GM19324 (cell line): Measurements from ENCODE around the gene ZNF385A.

ENCODE experiments used
- ATAC-seq: cut with Tn5 transposase; IDR thresholded peaks from one replicate; pipeline ENCODE4 v1.9.1; 2021; ENCODE audit warnings: mild to moderate bottlenecking, moderate library complexity; ENCODE audit not compliant: unreplicated experiment, low FRiP score

The ZNF385A gene

DNA sequence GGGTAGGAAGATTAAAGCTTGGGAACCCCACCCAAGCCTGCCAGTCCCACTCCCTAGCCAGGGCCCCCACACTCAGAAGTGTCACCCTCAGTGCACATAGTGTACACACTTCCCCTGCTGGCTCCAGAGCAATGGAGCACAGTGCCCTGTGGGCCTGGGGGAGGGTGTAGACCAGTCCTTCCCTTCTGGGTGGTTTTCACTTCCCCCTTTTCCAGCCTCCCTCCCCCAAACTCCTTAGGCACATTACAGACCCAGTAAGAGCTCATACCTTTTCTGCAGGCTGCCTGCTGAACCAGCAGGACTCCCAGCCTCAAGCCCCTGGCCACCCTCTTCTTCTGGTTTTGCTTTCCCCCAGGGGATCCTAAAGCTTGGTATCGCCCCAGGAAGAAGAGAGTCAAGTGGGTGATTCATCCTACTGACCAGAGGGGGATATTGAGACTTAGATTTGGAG is at the start of gene ZNF385A:
ZNF385A (minus strand) TSS at position 143 of the 451 bp plus-strand sequence. CDS start 219 bp downstream, outside the sequence.
- ATAC-seq, result no peak

GRCh38 chr12:54432815-54433164 is 48.3 kb upstream of the ZNF385A start:
- ATAC-seq, result no peak

DNA sequence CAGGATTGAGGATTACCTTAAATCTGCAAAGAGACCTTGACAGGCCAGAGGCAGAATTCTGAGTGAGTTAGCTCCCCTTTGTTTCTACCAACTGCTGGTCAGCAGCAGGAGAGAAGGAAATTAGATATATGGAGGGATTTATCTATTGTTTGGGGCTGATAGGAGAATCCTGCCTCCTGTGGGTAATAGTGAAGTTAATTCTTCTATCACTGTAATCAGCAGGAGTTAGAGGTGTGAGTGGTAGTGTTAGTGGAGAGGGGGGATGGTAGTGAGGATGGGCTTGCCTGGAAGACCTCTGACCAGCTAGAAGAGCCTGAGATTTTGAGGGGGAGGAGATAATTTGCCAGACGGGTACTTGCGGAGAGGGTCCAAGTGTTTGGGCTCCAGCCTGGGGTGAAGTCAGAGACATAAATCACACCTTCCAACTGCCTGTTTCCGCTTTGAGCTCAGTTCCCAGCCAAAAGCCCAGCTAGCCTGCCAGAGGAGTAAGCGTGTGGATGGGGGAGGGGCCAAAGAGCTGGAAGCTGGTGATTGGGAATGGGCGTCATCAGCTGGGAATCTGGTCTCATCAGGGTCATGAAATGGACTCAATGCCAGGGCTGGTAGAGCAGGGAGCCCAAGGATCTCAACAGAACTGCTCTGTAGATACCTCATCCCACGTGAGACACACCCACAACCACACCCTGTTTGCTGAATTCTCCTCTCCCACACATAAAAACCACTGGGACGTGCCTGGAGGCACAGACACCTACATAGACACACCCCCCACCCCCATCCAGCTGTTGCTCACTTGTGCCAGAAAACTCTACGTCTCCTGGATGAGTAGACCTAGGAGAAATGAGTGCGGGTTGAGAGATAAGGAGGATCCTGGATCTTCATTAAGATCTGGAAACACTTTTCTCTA is 47.6 kb upstream of the ZNF385A start:
- no peak for ATAC-seq

GRCh38 chr12:54430471-54431069 is 46.0 kb upstream of the ZNF385A start:
- no peak for ATAC-seq

GRCh38 chr12:54429014-54429471 is 44.5 kb upstream of the ZNF385A start:
- no peak for ATAC-seq

DNA sequence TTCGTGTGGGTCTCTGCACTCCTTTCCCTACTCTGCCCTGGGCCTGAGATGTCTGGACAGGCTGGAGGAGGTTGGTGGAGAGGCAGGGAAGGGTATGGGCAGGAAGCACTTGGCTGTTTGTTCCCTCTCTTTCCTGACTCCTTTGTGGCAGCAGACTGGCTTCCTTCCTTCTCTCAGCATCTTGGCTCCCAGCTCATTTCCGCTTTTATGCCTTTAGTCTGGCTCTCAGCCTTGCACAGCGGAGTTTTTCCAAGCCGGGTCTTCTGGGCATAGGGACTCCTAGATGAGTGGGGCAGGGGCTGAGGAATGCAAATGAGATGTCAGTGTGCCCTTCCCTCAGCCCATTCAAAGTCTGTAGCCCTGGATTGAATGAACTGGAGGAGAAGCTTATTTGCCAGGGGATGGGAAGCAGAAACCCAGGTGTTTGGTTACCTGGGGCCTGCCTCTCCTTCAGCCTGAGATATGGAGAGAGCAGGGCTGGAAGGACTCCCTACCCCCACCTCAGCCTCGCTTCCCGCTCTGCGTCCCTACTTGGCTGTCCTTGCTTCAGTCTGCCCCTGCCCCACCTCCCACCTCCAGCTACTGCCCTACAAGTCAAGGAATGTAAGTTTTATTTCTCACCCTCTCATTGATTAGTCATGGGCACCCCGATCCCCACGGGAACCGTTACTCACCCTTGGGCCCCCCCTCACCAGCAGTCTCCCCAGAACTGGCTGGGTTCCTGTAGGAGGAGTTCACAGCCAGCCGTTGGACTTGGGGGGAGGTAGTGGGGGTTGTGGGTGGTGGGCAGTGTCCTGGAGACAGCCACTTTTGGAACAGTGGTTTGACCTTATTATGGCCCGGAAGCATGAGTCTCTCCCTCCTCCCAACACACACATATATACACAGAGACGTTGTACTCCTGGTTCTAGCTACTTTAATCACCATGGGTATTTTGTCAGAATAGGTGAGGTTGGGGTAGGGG is 43.8 kb upstream of the ZNF385A start:
- ATAC-seq, result no peak

DNA sequence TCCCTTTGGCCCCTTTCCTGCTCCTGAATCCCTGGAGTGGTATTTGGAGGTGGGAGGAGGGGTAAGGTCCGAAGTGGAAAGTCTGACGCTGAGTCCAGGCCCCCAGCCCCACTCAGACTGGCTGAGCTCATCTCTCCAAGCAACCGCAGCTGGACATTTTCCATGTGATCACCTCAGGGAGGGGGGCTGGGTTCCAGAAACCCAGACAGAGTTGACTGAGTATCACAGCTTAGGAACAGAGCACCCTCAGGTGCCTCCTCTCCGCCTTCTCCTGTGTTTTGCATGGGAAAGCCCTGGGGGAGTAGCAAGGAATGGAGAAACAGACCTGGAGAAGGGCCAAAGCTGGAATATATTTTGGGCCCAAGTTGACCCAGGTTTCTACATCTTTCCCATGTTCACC is 42.6 kb upstream of the ZNF385A start:
- no peak for ATAC-seq

DNA sequence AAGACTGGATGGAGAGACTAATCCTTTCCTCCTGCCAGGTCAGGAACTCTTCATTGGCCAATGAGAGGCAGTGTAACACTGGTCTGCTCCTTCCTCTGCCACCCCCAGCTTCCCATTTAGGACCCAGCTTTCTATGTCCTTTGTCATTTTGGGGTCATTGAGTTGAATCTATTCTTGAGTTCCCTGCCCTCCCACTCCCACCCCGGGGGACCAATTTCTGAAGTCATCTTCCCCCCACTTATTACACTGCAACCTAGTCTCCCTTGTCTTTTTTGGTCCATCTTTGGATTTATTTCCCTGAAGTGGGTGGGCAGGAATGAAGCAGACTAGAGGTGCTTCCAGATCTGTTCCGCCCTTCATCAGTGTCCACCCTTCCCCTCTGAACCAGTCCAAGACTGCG is 42.2 kb upstream of the ZNF385A start:
- no peak for ATAC-seq

- no peak for ATAC-seq
Measured at GRCh38 chr12:54425702-54426101, 41.2 kb upstream of the ZNF385A start.

- no peak for ATAC-seq
Measured at GRCh38 chr12:54424224-54424623, 39.7 kb upstream of the ZNF385A start.

- ATAC-seq, result no peak
Measured at GRCh38 chr12:54423816-54424150, 39.2 kb upstream of the ZNF385A start.

- no peak for ATAC-seq
Measured at GRCh38 chr12:54421879-54422250, 37.3 kb upstream of the ZNF385A start.

DNA sequence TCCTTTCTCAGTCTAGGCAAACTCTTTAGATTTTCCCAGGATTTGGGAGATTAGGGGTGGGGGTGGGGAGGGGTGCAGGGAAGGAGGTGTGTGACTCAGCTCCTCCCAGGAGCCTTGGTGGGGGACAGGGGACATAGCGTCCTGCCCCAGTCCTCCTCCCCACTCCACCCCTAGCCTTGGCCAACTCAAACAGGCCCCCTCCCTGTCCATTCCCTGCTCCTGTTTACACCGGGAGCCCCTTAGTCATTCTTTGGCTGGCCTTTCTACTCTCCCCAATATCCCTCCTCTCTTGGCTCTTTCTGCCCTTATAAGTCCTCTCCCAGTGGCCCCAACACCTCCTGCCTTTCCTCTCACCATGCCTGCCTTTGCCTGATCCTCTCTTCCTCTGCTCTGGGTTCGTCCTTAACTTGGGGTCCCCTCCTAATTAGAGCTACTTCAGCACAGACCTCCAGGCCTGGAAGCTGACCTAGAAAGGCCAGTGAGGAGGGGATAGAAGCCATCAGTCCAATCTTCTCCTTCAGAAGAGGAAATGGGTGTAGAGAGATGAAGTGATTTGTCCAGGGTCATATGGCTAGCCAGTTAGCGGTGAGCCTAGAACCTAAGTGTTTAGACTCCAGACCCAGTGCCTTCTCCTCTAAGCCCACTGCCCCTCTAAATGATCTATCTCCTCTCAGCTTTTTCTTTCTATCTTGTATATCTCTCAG is 36.8 kb upstream of the ZNF385A start:
- no peak for ATAC-seq

GRCh38 chr12:54420766-54421144 is 36.2 kb upstream of the ZNF385A start:
- ATAC-seq, result no peak

DNA sequence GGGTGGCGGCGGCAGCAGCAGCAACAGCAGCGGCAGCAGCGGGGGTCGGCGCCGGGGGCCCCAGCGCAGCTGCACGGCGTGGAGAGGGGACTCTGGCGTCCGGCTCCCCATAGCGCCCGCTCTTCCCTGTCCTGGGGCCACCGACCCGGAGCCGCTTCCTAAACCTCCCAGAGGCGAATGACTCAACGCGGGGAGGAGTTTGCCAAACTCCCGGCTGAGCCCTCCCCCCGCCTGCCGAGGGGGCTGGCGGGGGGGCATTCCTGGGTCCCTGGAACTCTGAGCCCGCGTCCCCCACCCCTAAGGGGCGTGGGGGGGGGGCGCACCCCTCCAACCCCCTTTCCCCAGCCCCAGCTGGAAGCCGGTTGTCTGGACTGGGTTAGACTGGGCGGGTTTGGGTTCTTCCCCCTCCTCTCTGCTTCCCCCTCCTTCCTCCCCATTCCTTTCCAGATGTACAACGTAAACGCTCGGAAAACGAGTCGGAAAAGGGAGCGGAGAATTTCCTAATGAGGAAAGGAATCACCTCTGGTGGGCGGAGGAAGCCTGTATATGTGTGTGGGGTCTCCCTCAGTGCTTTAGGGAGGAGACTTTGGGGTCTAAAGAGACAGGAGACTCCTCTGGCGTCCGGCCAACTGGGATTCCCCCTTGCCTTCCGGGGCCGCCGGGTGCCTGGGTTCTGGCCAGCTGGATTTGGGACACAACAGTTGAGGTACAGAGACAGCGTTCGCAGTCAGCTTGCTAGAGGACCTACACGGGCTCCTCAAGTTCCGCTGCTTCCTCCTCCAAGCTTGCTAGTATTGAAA is 34.8 kb upstream of the ZNF385A start, which contains the start of gene ITGA5:
ITGA5 (minus strand) TSS at position 179 of the 800 bp plus-strand sequence; CDS start at position 111, 68 bp downstream.
- no peak for ATAC-seq

DNA sequence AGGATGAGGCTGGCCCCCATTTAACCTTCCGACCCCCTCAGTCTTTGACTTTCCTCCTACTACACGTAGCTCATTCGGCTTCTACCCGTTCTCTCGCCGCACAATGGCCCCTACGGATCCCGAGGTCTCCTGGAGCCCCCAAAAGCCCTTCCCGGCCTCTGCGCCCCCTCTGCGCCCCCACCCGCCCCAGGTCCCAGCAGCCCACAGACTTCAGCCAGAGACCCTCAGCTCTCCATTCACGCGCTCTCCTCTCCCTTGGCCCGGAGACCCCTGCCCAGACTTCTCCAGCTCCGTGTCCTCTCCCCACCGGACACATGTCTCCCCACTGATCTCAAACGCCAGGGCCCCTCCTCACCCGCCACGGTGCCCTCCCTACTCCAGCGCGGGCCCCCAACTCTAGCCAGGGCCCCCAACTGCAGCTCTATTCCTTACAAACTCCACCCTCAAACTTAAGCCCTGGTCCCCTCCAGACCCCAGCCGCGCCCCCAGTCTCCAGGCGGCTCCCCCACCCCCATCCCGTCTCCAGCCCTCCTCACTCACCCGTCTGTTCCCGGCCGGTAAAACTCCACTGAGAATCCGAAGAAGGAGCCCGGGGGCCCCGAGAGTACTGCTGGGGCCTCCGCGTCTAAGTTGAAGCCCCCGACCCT is 34.0 kb upstream of the ZNF385A start:
- ATAC-seq, result no peak

DNA sequence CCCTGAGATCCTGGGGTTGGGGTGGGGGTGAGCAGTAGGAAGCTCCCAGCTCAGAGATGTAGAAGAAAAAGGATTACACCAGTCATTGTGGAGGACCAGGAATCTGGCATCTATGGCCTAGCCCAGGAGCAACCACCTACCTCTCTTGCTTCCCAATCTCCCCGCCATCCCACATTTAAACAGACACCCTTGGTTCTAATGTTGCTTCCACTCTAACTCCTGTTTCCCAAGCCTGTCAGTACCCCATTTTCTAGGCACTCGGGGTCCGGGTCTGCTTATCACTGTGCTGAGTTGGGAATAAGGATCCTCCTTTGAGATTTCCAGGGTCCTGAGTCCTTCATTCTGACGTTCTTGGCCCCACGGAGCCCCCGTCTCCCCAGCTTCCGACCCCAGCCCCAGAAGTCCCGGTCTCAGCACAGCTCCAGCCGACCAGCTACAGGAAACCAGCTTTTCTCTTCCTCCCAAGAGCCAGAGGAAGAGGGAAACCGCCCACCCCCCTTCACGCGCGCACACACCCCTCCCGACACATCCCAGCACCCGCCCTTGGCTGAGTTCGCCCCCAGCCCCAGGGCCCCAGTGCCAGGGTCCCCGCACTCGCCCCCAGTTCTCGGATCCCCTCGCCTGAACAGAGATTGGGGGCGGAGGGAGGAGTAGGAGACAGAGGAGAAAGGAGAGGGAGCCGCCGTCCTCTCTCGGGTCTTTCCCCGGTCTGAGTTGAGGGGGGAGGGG is 33.3 kb upstream of the ZNF385A start:
- ATAC-seq, result no peak
